HG03280 (cell line): ENCODE measurements around the gene LIX1.
"Not testable (repeated sequence)": the region's sequence is repeated elsewhere in the genome, so short reads cannot be mapped to it uniquely, and the experiment has no call there.

Experiments
- ATAC-seq: cut with Tn5 transposase; IDR thresholded peaks from one replicate; pipeline ENCODE4 v1.9.1; 2021; ENCODE audit warnings: mild to moderate bottlenecking, moderate library complexity; ENCODE audit not compliant: unreplicated experiment

The LIX1 gene

GRCh38 chr5:97143704-97144103, 1.3 kb upstream of the LIX1 start:
- no peak for ATAC-seq

DNA sequence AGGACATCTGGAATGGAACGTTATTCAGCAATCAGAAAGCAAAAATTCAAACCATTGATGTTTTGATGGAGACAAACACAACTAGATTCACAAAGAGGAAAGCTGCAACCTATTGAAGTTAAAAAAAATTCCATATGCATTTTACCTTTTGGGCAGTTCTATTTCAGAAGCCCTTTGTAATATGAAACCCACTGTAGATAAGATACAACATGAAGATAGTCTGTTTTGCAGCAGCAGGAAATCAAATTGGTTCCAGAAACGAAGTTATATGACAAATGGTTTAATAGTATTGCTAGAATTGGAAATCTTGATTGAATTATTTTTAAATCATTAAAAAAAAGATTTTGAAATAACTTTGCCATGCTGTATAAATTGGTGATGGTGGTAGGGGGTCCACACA, 872 bp downstream of the LIX1 start:
- no peak for ATAC-seq

- no peak for ATAC-seq
These were observed 1.4 kb downstream of the LIX1 start for GRCh38 chr5:97141031-97141430.

DNA sequence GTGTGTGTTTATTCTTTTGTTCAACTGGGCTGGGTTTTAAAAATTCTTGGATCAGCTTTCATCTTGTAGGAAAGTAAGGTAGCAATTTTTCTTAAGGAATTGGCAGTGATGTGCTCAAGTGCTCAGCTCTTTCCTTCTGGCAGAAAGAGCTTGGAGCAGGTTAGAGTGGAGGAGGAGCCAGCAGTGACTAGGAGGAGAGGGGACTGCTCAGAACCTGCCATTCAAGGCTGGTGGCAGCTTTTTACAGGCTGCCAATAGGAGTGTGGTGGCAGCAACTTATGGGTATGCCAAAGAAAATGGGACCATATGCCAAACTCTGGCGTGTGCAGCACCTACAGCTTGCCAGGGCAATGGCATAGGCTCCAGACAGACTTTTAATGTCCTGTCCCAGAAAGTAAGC, 2.2 kb downstream of the LIX1 start:
- ATAC-seq, result not testable (repeated sequence)

DNA sequence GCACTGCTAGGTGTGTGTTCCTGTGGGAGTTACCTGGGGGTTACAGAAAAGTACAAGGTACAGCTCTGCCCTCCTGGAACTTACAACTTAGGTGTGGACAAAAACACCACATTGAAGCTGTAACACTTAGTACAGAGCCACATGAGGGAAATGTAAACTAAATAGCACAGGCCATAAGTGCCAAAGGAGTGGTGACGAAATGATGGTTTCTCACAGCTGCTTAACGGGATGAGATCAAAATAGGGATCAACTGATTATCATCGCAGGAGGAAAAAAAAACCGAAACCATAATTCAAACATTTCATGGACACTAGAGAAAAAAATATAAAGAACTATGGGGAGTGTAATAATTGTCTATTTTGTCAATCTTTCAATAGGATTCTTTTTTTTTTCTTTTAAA, 5.9 kb downstream of the LIX1 start:
- no peak for ATAC-seq

DNA sequence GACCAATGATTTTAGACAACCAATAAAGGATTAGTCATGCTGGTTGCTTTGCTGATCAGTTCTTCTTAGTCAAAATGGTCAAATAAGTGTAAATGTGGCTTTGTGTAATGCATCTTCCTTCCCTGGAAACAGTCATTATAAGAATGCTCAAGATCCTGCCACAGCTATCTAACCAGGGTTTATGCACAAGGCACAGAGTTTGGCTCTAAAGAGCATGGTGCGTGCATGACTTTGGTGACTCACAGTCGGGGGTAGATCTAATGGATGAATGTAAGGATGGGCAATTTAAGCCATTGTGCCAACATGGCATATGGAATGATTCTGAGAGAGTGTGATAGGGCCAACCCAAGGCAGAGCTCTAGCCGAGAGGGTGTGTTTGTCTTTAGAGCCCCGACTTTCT, 6.5 kb downstream of the LIX1 start:
- ATAC-seq, result no peak

DNA sequence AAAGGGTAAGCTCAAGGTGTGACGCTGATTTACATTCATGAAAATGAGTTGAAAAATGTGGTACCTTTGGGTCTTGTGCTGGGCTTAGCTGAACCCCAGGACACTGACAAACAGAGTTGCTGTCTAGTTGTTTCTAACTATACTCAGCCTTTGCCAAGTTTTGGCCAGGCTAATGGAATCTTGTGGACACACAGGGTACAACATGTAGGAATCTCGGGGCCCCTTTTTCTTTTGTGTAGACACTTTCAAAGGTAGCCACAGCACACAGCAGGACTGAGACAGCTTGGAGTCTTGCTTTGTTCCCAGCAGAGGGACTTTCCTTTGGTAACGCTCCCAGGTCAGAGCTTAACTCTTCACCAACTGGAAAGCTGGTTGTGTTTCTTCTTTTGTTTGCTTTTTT, 7.8 kb downstream of the LIX1 start:
- ATAC-seq, result no peak

DNA sequence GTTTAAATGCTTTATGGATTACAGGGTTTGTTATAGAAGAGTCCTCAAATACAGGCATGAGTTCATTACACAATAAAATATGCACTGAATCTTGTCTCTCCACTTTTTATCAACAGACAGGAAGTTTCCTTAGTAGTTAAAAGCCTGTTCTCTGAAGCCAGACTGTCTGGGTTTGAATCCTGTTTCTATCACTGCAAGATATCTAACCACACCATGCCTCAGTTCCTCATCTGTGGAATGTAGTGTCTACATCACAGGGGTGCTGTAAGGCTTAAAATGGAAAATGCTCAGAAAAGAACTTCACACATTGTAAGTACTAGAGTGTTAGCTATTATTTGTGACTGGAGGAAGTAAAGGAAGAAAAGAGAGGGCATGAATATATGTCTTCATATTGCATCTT, 9.3 kb downstream of the LIX1 start:
- no peak for ATAC-seq

GRCh38 chr5:97131921-97132320, 10.5 kb downstream of the LIX1 start:
- no peak for ATAC-seq

DNA sequence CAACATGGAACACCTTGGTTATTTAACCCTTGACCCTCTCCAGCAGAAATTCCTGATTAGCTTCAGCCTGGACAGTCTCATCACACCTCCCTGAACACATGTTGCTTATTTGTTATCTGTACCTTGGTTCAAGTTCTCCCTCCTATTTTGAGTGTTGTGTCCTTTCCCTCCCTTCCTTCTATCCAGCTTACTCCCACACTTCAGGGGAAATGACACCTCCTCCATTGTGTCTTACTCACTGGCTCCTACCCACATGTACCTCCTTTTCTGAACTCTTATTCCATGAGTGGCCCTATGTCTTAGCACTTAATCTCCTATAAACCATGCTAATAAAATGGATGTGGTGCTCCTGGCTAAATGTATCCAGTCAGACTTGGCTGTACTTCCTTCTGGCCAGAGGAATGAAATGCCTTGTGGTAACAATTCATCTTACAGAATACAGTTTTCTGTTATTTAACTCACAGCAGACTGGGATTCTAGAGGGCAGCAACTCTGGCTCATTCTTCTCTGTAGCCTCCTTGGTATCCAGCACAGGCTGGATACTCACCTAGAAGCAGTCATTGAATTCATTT, 11.2 kb downstream of the LIX1 start:
- ATAC-seq, result no peak

- no peak for ATAC-seq
These were observed 14.7 kb downstream of the LIX1 start for GRCh38 chr5:97127727-97128126.

- ATAC-seq, result no peak
These were observed 17.2 kb downstream of the LIX1 start for GRCh38 chr5:97125125-97125683.

GRCh38 chr5:97124335-97124734, 18.1 kb downstream of the LIX1 start:
- ATAC-seq, result no peak

DNA sequence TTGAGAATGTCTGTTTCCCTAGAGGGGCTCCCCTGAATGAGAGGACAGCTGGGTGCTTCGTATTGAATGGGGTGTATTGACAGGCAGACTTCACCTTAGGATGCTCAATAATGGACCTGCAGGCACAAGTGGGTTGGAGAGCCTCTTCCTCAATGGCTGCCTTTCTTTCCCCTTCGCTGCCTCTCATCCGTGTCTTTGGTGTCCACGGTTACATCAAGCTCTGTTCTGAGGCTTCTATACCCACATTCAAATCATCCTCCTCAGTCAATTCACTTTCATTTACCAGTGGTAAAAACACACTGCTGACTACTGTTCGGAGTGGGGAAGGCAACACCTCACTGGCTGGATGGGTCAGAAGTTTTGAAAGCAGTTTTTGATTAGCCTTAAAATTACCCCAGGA, 20.6 kb downstream of the LIX1 start:
- ATAC-seq, result no peak

DNA sequence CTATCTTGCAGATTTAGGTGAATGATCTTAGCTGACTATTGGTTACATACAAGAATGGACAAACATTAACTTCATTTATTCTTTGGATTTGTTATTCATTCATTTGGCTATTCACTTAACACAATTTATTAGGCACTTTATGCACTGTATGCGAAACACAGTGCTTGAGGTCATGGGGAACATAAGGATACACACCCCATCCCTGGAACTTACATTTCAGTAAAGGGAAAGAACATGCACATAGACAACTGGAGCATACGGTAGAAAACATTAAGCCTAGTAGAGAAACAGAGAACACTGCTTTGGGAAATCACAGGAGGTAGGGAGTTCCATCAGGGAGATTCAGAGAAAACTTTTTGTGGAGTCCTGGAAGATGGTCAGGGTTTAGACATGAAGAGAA, 22.2 kb downstream of the LIX1 start:
- no peak for ATAC-seq

DNA sequence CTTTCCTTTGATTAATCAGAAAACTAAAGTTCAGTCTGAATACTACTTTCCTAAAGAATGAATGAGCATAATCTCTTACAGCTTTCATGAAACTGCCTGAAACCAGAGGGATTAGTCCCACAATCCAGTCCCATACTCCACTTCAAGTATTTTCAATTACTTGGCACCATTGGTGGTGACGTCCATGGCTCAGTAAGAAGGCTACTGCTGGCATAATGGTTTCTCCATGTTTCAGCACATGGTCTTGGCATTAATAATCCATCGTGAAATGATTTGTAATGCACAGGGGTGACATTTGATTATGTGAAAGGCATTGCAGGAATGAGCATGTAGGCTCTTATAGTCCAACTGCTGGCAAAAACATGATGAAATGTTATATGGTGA, 23.4 kb downstream of the LIX1 start:
- no peak for ATAC-seq

DNA sequence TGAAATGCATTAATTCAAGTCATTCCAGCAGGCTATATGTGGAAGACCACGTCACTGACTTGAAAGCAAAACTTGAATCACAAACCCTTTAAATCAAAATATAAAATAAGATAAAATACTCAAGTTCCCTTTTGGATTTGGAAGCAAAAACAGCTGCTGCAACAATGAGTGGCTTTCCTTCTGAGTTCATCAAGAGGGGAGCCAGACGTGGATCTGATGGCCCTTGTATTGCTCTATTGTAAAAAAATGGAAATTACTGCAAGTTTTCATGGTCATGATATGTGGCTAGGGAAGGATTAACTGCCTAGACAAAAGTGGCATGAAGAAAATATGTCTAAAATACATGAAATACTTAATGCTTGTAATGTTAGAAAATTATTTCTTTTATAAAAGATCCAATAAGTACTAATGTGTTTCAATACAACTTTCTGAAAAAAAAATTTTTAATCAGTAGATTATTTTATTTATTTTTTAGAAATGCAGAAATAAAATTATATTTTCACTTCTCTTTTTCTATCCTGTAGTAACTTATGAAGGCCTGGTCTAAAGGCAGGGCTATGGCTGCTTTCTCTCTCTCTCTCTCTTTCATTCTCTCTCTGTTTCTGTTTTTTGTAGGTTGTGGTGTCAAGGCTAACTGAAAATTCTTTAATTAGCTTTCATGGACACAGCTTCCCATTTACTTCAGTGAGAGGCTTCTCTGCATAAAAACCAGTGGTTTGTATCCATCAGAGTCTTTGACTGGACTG, 24.0 kb downstream of the LIX1 start:
- ATAC-seq, result no peak

- ATAC-seq, result no peak
These were observed 26.5 kb downstream of the LIX1 start for GRCh38 chr5:97115932-97116331.

DNA sequence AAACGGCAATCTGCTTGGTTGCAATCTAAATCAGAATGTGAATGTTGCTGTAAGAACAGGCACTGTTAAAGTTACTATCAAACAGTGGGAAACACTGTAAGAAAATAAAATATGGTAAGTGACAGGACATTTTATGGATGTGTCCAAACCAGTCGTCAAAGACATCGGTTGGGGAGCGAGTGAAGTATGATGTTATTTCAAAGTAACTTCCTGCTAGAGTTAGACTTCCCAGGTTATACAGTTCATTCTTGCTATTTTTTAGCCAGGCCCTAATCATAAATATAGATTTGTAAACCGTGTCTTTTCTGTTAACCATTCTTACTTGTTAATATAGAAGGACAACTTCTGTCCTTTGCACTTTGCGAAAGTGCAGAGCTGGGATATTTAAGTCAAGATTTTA, 30.2 kb downstream of the LIX1 start:
- no peak for ATAC-seq

DNA sequence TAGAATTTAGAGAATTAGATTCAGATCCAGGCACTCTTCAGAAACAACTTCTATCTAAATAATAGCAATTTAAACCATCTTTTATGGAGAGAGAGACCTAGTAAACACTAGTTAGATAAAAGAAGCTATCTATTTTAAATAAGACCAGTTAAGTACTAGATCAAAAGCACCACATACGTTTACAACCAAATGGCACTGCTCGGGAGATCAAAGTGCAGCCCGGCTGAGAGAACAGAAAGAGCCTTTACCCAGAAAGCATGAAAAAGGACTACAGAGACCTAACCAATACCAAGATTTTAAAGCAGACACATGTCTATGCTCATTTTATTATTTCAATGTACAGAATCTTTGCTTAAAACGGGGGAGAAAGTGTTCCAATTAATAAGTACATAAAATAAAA, 30.8 kb downstream of the LIX1 start:
- no peak for ATAC-seq

GRCh38 chr5:97111004-97111403, 31.4 kb downstream of the LIX1 start:
- ATAC-seq, result no peak

DNA sequence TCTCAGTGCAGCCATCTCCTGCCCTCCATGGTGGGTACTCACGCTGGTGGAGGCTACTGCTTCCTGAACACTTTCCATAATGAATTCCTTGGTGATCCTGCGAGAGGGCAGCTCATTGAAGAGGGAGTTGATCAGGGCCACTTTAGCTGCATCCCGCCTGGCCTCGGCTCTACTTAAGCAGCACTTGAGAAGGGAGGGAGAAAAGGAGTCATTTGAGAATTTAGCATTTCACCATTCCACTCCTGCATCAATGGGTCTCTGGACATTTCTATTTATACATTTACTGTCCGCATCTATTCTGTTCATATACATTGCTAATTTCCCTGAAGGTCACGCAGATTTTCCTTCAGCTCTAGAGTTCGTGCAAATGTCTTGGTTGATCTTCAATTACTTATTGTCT, 35.1 kb downstream of the LIX1 start:
- no peak for ATAC-seq

- ATAC-seq, result no peak
These were observed 36.2 kb downstream of the LIX1 start for GRCh38 chr5:97106216-97106581.
